ENCODE measurements around the gene ADORA3. TPM values are rescaled to one million over a fixed set of nuclear protein-coding genes. Genes with fewer than 3 reads are reported as not detected.
A peak's percentile ranks its signal among the peaks of the same experiment; 100 is the strongest.

ADORA3 gene
- total RNA-seq, 4 donors from 2014 or later = 0.91 to 2.1 (median 1.8) TPM

- WGBS, 2 donors = 87 to 95% methylated on average over 6 to 7 of the region's 7 CpGs
- TF ChIP-seq POLR2A (IDR thresholded peaks at IDR 0.05) = no peak
- no peak for DNase-seq (ENCODE audit: low spot score in 2 of 2)
- no peak overlapping the region for H3K4me3 ChIP-seq (ENCODE audit: low read depth, poor library complexity, severe bottlenecking)
- intact Hi-C loops (cut with DNase I; ENCODE audit: low total_unique reads) = no loop called here
Observed at GRCh38 chr1:111486431-111486830, 17.0 kb downstream of the ADORA3 start.

- H3K4me3 ChIP-seq (ENCODE audit: low read depth, poor library complexity, severe bottlenecking) = no peak overlapping the region
- no peak for DNase-seq (ENCODE audit: low spot score in 2 of 2)
- TF ChIP-seq POLR2A (IDR thresholded peaks at IDR 0.05) (no peak), CTCF (IDR thresholded peaks at IDR 0.05) (no peak)
- intact Hi-C loops (cut with DNase I; ENCODE audit: low total_unique reads) = no loop called here
Observed at GRCh38 chr1:111484391-111485026, 18.9 kb downstream of the ADORA3 start.

GRCh38 chr1:111483876-111484275 is 19.6 kb downstream of the ADORA3 start:
- intact Hi-C loops (cut with DNase I; ENCODE audit: low total_unique reads) = no loop called here

GRCh38 chr1:111483166-111483565 is 20.3 kb downstream of the ADORA3 start:
- WGBS, 2 donors = 61 to 66% methylated on average over 3 of the region's 3 CpGs
- DNase-seq (ENCODE audit: low spot score in 2 of 2) = no peak
- TF ChIP-seq CTCF (IDR thresholded peaks at IDR 0.05) = no peak
- TF ChIP-seq POLR2A (IDR thresholded peaks at IDR 0.05) = no peak
- intact Hi-C loops (cut with DNase I; ENCODE audit: low total_unique reads) = no loop called here
- H3K4me3 ChIP-seq (ENCODE audit: low read depth, poor library complexity, severe bottlenecking) = no peak overlapping the region

More at GRCh38 chr1:111483876-111484275, 19.6 kb downstream of the ADORA3 start:
- H3K4me3 ChIP-seq (ENCODE audit: low read depth, poor library complexity, severe bottlenecking) = no peak overlapping the region
- no peak for DNase-seq (ENCODE audit: low spot score in 2 of 2)
- WGBS, 2 donors = 72 to 90% methylated on average over 2 of the region's 2 CpGs
- no peak for TF ChIP-seq POLR2A (IDR thresholded peaks at IDR 0.05)
- no peak for TF ChIP-seq CTCF (IDR thresholded peaks at IDR 0.05)

GRCh38 chr1:111481387-111482221 is 21.8 kb downstream of the ADORA3 start:
- WGBS, 2 donors = 45 to 55% methylated on average over 8 of the region's 8 CpGs
- intact Hi-C loops (cut with DNase I; ENCODE audit: low total_unique reads) = no loop called here
- TF ChIP-seq CTCF (IDR thresholded peaks at IDR 0.05) (peak in 1 of 3 donors; percentile 56), POLR2A (IDR thresholded peaks at IDR 0.05) (no peak)
- H3K4me3 ChIP-seq (ENCODE audit: low read depth, poor library complexity, severe bottlenecking) = no peak overlapping the region
- DNase-seq (ENCODE audit: low spot score in 2 of 2) = peak; percentile 63 to 94

- intact Hi-C loops (cut with DNase I; ENCODE audit: low total_unique reads) = no loop called here
- H3K4me3 ChIP-seq (ENCODE audit: low read depth, poor library complexity, severe bottlenecking) = no peak overlapping the region
- no peak for TF ChIP-seq CTCF (IDR thresholded peaks at IDR 0.05)
- TF ChIP-seq POLR2A (IDR thresholded peaks at IDR 0.05) = no peak
- WGBS, 2 donors = 65 to 86% methylated on average over 1 of the region's 1 CpG
- no peak for DNase-seq (ENCODE audit: low spot score in 2 of 2)
Observed at GRCh38 chr1:111480674-111481073, 22.8 kb downstream of the ADORA3 start.
